WTC11 (cell line): Measurements from ENCODE around the gene MRPS27. TPM values are rescaled to one million over a fixed set of nuclear protein-coding genes. Genes with fewer than 3 reads are reported as not detected.

ENCODE experiments used
- ATAC-seq: fragments of 200-7000 bp; cut with Tn5 transposase; 2 replicates; pipeline ENCODE4 v1.10.0; 2021; ENCODE audit warnings: mild to moderate bottlenecking, moderate library complexity
- CTCF ChIA-PET: fragments of 300-600 bp; sonication (Branson Sonifier 250); formaldehyde crosslinking; loops from one replicate; lab custom pipeline; 2021; ENCODE audit warnings: antibody characterized with exemption; lab: Charles Lee
- POLR2A ChIA-PET: fragments of 350-600 bp; sonication (Branson Sonifier 250); formaldehyde crosslinking; loops from one replicate; lab custom pipeline; 2021; ENCODE audit warnings: antibody characterized with exemption; lab: Charles Lee
- DNase-seq: peaks from one replicate; pipeline ENCODE4 v3.0.0; 2021; ENCODE audit warnings: low spot score
- H3K27ac Mint-ChIP-seq: 2 replicates; pipeline ENCODE4 v1.8.0; 2021; ENCODE audit warnings: mixed read lengths
- H3K27me3 Mint-ChIP-seq: 2 replicates; pipeline ENCODE4 v1.8.0; 2021; ENCODE audit warnings: low read depth, mild to moderate bottlenecking, moderate library complexity, mixed read lengths
- H3K36me3 Mint-ChIP-seq: 2 replicates; pipeline ENCODE4 v1.8.0; 2021; ENCODE audit warnings: mixed read lengths
- H3K4me1 Mint-ChIP-seq: 2 replicates; pipeline ENCODE4 v1.8.0; 2022; ENCODE audit warnings: mixed read lengths
- H3K4me3 Mint-ChIP-seq: 2 replicates; pipeline ENCODE4 v1.8.0; 2021; ENCODE audit warnings: mild to moderate bottlenecking, moderate library complexity, mixed read lengths
- H3K9me3 Mint-ChIP-seq: 2 replicates; pipeline ENCODE4 v1.8.0; 2021; ENCODE audit warnings: mixed read lengths
- CREB1 ChIP-seq: sonication (generic); formaldehyde crosslinking; IDR thresholded peaks from 2 replicates; pipeline ENCODE4 v1.8.0; 2023; ENCODE audit warnings: mild to moderate bottlenecking, missing genetic modification reagents
- ELF4 ChIP-seq: sonication (generic); formaldehyde crosslinking; IDR thresholded peaks from 2 replicates; pipeline ENCODE4 v1.8.1; 2022; ENCODE audit warnings: low read depth, mild to moderate bottlenecking, moderate library complexity, missing genetic modification reagents
- FOXP4 ChIP-seq: sonication (generic); formaldehyde crosslinking; IDR thresholded peaks from 2 replicates; pipeline ENCODE4 v1.8.0; 2022; ENCODE audit warnings: mild to moderate bottlenecking, missing genetic modification reagents
- MLX ChIP-seq: sonication (generic); formaldehyde crosslinking; IDR thresholded peaks from 2 replicates; pipeline ENCODE4 v1.8.1; 2023; ENCODE audit warnings: mild to moderate bottlenecking, missing genetic modification reagents, moderate library complexity
- NR1H2 ChIP-seq: sonication (generic); formaldehyde crosslinking; IDR thresholded peaks from 2 replicates; pipeline ENCODE4 v1.9.0; 2021; ENCODE audit warnings: mild to moderate bottlenecking, moderate library complexity, missing genetic modification reagents
- TP53 ChIP-seq: sonication (generic); formaldehyde crosslinking; IDR thresholded peaks from 2 replicates; pipeline ENCODE4 v1.8.1; 2023; ENCODE audit warnings: mild to moderate bottlenecking, missing genetic modification reagents
- ZNF138 ChIP-seq: sonication (generic); formaldehyde crosslinking; conservative IDR thresholded peaks from 2 replicates; pipeline ENCODE4 v1.8.1; 2022; ENCODE audit warnings: mild to moderate bottlenecking, moderate library complexity, missing genetic modification reagents
- ZNF317 ChIP-seq: sonication (generic); formaldehyde crosslinking; IDR thresholded peaks from 2 replicates; pipeline ENCODE4 v1.8.1; 2023; ENCODE audit warnings: low read depth, mild to moderate bottlenecking, moderate library complexity, missing genetic modification reagents, borderline replicate concordance
- ZNF416 ChIP-seq: fragments of 250-450 bp; sonication (Bioruptor Pico); IDR thresholded peaks from 2 replicates; pipeline ENCODE4 v1.9.0; 2021; ENCODE audit warnings: mild to moderate bottlenecking, inconsistent platforms
- total RNA-seq: library from RNA; stranded (reverse); gene quantifications from 3 replicates; pipeline ENCODE4 v1.2.3, GENCODE V29; 2021
- TF ChIP-seq, protein P1 (sequence below): fragments of 250-450 bp; sonication (Bioruptor Pico); IDR thresholded peaks from 2 replicates; pipeline ENCODE4 v2.1.2; 2022; ENCODE audit warnings: mild to moderate bottlenecking, moderate library complexity
- TF ChIP-seq, protein P2 (sequence below): sonication (generic); formaldehyde crosslinking; IDR thresholded peaks from 2 replicates; pipeline ENCODE4 v1.8.1; 2023; ENCODE audit warnings: mild to moderate bottlenecking, missing genetic modification reagents
- TF ChIP-seq, protein P3 (sequence below): sonication (generic); formaldehyde crosslinking; IDR thresholded peaks from 2 replicates; pipeline ENCODE4 v1.8.0; 2022; ENCODE audit warnings: mild to moderate bottlenecking, missing genetic modification reagents
- TF ChIP-seq, protein P4 (sequence below): sonication (generic); formaldehyde crosslinking; IDR thresholded peaks from 2 replicates; pipeline ENCODE4 v1.8.1; 2022; ENCODE audit warnings: low read depth, missing genetic modification reagents, borderline replicate concordance
- TF ChIP-seq, protein P5 (sequence below): sonication (generic); formaldehyde crosslinking; IDR thresholded peaks from 2 replicates; pipeline ENCODE4 v1.8.1; 2022; ENCODE audit warnings: mild to moderate bottlenecking, missing genetic modification reagents, moderate library complexity, borderline replicate concordance
- TF ChIP-seq, protein P6 (sequence below): fragments of 250-450 bp; sonication (Bioruptor Pico); IDR thresholded peaks from 2 replicates; pipeline ENCODE4 v1.9.0; 2021; ENCODE audit warnings: mild to moderate bottlenecking

Gene MRPS27
- total RNA-seq, 1 experiment from 2014 or later, result 80.1 TPM

DNA sequence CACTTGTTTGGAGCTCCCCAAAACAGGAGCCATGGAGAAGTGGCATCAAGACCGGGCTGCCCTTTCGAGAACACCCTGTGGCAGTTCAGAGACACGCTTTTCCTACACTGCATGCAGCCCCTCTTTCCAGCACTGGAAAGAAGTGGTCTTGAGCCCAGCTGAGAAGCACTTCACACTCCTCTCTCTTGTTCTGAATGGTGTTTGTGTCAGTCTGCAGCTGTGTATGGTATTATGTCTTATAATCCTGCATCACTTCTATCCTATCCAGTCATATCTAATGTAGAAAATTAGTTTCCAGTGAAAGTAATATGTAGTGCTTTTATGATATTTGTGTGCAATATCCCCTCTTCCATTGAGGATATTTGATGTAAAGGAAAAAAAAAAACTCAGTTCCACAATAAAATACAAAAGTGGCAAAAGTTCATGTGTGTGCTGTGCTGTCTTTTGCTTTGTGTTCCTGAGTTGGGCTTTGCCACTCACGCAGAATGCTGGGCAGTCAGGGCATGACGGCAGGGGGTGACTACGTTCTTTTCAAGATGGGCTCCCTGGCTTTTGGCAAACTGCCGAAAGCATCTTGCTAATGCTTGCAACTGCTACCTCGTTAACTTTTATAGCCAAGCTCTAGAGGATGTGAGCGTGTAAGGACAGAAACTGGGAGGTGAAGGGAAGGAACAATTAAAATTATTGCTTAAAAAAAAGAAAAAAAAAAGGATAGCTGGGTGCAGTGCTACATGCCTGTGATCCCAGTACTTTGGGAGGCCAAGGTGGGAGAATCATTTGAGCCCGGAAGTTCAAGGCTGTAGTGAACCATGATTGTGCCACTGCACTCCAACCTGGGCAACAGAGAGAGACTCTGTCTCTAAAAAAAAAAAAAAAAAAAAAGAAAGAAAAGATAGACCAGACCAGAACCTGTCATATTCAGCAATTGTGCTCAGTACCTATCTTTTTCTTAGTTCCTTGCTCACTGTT is 110.6 kb downstream of the MRPS27 start:
- Mint-ChIP-seq H3K36me3 (peaks cover 23% of the 10 kb centered on the region), H3K4me3 (no peak overlapping the region)
- peak; percentile 16 for ATAC-seq
- CTCF ChIA-PET, result interaction anchor here (0.9 to 1.1 kb wide), 2 partner anchors 36 kb away, joined by 3 to 6 read pairs; no protein-coding TSS in a partner anchor
- TF ChIP-seq, protein P1, sequence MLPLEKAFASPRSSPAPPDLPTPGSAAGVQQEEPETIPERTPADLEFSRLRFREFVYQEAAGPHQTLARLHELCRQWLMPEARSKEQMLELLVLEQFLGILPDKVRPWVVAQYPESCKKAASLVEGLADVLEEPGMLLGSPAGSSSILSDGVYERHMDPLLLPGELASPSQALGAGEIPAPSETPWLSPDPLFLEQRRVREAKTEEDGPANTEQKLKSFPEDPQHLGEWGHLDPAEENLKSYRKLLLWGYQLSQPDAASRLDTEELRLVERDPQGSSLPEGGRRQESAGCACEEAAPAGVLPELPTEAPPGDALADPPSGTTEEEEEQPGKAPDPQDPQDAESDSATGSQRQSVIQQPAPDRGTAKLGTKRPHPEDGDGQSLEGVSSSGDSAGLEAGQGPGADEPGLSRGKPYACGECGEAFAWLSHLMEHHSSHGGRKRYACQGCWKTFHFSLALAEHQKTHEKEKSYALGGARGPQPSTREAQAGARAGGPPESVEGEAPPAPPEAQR, result no peak
- TF ChIP-seq CREB1 (CRISPR knock-in tag), result no peak
- no peak for TF ChIP-seq NR1H2 (CRISPR knock-in tag)
- TF ChIP-seq ZNF138 (CRISPR knock-in tag), result no peak
- TF ChIP-seq FOXP4 (CRISPR knock-in tag), result no peak
- TF ChIP-seq TP53 (CRISPR knock-in tag), result no peak
- TF ChIP-seq, protein P2, sequence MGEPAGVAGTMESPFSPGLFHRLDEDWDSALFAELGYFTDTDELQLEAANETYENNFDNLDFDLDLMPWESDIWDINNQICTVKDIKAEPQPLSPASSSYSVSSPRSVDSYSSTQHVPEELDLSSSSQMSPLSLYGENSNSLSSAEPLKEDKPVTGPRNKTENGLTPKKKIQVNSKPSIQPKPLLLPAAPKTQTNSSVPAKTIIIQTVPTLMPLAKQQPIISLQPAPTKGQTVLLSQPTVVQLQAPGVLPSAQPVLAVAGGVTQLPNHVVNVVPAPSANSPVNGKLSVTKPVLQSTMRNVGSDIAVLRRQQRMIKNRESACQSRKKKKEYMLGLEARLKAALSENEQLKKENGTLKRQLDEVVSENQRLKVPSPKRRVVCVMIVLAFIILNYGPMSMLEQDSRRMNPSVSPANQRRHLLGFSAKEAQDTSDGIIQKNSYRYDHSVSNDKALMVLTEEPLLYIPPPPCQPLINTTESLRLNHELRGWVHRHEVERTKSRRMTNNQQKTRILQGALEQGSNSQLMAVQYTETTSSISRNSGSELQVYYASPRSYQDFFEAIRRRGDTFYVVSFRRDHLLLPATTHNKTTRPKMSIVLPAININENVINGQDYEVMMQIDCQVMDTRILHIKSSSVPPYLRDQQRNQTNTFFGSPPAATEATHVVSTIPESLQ (CRISPR knock-in tag), result no peak
- TF ChIP-seq, protein P3, sequence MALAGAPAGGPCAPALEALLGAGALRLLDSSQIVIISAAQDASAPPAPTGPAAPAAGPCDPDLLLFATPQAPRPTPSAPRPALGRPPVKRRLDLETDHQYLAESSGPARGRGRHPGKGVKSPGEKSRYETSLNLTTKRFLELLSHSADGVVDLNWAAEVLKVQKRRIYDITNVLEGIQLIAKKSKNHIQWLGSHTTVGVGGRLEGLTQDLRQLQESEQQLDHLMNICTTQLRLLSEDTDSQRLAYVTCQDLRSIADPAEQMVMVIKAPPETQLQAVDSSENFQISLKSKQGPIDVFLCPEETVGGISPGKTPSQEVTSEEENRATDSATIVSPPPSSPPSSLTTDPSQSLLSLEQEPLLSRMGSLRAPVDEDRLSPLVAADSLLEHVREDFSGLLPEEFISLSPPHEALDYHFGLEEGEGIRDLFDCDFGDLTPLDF (CRISPR knock-in tag), result no peak
- TF ChIP-seq ELF4, result no peak
- TF ChIP-seq, protein P4, sequence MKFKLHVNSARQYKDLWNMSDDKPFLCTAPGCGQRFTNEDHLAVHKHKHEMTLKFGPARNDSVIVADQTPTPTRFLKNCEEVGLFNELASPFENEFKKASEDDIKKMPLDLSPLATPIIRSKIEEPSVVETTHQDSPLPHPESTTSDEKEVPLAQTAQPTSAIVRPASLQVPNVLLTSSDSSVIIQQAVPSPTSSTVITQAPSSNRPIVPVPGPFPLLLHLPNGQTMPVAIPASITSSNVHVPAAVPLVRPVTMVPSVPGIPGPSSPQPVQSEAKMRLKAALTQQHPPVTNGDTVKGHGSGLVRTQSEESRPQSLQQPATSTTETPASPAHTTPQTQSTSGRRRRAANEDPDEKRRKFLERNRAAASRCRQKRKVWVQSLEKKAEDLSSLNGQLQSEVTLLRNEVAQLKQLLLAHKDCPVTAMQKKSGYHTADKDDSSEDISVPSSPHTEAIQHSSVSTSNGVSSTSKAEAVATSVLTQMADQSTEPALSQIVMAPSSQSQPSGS (CRISPR knock-in tag), result no peak
- TF ChIP-seq, all 79 proteins: peak for 0
- Mint-ChIP-seq H3K4me1 (peaks cover 33% of the 10 kb centered on the region), H3K9me3 (no peaks in the 10 kb centered on the region), H3K27ac (no peak overlapping the region; the same call in 1 of the 2 replicates), H3K27me3 (peaks cover 9% of the 10 kb centered on the region)
- DNase-seq, result no peak
- POLR2A ChIA-PET, result no interaction called here

DNA sequence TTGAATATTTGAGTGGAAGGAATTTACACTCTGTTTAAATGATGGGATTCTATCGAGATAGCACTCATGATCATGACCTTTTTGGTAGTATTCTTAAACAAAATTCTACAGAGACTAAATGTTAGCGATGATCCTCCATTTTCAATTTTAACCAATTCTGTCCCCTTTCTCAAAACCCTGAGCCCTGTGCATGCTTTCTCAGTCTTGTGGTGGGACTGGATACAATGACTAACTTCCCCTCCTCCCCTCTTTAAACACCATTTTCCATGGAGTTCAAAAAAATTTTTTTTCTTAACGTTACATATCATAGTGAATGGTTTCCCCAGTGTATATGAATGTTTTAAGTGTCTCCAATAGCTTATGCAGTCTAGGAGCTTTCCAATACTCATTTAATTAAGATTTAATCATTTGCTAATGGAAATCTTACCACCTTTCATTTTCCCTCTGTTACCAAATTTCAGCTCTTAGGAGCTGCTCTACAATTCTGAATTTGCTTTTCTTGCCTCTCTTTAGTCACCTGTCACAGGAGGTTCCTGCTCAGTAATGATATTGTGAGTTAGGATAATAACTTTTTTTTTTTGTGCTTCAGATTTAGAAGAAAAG is 111.6 kb downstream of the MRPS27 start:
- H3K4me1 Mint-ChIP-seq, result peaks cover 33% of the 10 kb centered on the region
- no peak for DNase-seq
- peaks cover 32% of the 10 kb centered on the region for H3K36me3 Mint-ChIP-seq
- ATAC-seq, result no peak
- no peak overlapping the region for H3K4me3 Mint-ChIP-seq
- CTCF ChIA-PET, result interaction anchor here (1.1 kb wide), 1 partner anchor 37 kb away, joined by 3 read pairs; no protein-coding TSS in a partner anchor
- no peaks in the 10 kb centered on the region for H3K9me3 Mint-ChIP-seq
- H3K27me3 Mint-ChIP-seq, result peaks cover 9% of the 10 kb centered on the region
- no peak overlapping the region for H3K27ac Mint-ChIP-seq
- POLR2A ChIA-PET, result no interaction called here
- TF ChIP-seq, protein P5, sequence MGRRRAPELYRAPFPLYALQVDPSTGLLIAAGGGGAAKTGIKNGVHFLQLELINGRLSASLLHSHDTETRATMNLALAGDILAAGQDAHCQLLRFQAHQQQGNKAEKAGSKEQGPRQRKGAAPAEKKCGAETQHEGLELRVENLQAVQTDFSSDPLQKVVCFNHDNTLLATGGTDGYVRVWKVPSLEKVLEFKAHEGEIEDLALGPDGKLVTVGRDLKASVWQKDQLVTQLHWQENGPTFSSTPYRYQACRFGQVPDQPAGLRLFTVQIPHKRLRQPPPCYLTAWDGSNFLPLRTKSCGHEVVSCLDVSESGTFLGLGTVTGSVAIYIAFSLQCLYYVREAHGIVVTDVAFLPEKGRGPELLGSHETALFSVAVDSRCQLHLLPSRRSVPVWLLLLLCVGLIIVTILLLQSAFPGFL, result no peak
- TF ChIP-seq, protein P6, sequence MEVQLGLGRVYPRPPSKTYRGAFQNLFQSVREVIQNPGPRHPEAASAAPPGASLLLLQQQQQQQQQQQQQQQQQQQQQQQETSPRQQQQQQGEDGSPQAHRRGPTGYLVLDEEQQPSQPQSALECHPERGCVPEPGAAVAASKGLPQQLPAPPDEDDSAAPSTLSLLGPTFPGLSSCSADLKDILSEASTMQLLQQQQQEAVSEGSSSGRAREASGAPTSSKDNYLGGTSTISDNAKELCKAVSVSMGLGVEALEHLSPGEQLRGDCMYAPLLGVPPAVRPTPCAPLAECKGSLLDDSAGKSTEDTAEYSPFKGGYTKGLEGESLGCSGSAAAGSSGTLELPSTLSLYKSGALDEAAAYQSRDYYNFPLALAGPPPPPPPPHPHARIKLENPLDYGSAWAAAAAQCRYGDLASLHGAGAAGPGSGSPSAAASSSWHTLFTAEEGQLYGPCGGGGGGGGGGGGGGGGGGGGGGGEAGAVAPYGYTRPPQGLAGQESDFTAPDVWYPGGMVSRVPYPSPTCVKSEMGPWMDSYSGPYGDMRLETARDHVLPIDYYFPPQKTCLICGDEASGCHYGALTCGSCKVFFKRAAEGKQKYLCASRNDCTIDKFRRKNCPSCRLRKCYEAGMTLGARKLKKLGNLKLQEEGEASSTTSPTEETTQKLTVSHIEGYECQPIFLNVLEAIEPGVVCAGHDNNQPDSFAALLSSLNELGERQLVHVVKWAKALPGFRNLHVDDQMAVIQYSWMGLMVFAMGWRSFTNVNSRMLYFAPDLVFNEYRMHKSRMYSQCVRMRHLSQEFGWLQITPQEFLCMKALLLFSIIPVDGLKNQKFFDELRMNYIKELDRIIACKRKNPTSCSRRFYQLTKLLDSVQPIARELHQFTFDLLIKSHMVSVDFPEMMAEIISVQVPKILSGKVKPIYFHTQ (CRISPR knock-in tag), result no peak
- no peak for TF ChIP-seq MLX (CRISPR knock-in tag)
- TF ChIP-seq, protein P2 (CRISPR knock-in tag), result no peak
- no peak for TF ChIP-seq ZNF317
- no peak for TF ChIP-seq ZNF416 (CRISPR knock-in tag)
